Astrocyte (in vitro differentiated cells and primary cell): ENCODE results near the gene LDB3.

Experiments used
- CTCF ChIP-seq: IDR thresholded peaks from 2 replicates; pipeline ENCODE4 v1.5.1; 2011; ENCODE audit warnings: low read depth, mild to moderate bottlenecking, inconsistent platforms, low read length, moderate library complexity; ENCODE audit not compliant: insufficient read depth
- EZH2 ChIP-seq: IDR thresholded peaks from 2 replicates; pipeline ENCODE4 v1.6.1; 2012; ENCODE audit warnings: mild to moderate bottlenecking, low read length, inconsistent platforms; ENCODE audit not compliant: insufficient read depth

DNA sequence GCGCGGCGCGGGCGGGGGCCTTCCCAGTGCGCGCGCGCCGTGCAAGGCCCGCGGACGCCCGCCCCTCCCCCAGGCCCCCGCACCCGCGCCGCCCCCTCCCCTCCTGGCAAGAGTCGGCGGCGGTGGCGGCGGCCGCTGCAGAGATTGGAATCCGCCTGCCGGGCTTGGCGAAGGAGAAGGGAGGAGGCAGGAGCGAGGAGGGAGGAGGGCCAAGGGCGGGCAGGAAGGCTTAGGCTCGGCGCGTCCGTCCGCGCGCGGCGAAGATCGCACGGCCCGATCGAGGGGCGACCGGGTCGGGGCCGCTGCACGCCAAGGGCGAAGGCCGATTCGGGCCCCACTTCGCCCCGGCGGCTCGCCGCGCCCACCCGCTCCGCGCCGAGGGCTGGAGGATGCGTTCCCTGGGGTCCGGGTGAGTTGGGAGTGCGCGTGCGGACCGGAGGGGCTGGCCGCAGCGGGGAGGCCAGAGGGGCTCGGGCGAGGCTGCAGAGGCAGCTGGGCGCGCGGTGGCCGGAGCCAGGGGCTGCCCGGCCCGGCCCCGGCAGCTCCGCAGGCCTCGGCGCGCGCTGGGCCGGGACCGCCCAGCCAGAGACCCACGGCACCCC is 88.3 kb downstream of the LDB3 start, which contains the start of gene BMPR1A:
- TF ChIP-seq CTCF, result no peak
- no peak for TF ChIP-seq EZH2
